ENCODE data around the gene SMCO3. TPM values are rescaled to one million over a fixed set of nuclear protein-coding genes. Genes with fewer than 3 reads are reported as not detected.

The SMCO3 gene
- total and polyA plus RNA-seq, 3 experiments from 2014 or later: not detected

DNA sequence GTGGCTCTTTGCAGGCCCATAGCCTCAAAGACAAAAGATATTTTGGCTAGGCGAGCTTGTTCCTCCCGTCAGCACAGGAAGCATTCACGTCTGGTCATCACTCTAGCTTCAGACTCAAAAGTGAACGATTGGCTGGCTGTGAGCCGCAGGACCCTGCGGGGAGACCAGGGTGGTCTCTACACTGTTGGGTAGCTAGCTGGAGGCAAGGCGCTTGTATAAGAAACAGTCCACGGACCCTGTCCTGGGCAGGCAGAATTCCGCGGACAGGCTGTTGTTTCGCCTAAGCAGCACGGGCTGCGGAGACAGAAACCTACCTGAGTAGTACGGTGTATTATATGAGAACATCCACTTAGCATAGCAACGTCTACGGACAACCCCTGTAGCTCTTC lies 40.3 kb downstream of the SMCO3 start:
- Histone ChIP-seq H3K9me3 (ENCODE audit: low read length) (no peaks in the 10 kb centered on the region), H3K27me3 (ENCODE audit: insufficient read depth, low read length, poor library complexity, severe bottlenecking) (no peaks in the 10 kb centered on the region), H3K27ac (ENCODE audit: low read depth, low read length) (peak overlapping the region; percentile 74), H3K36me3 (ENCODE audit: insufficient read depth, low read length) (no peaks in the 10 kb centered on the region), H3K4me1 (ENCODE audit: insufficient read depth, low read length) (peaks cover 37% of the 10 kb centered on the region), H3K4me3 (ENCODE audit: low read length) (peak overlapping the region; percentile 72)
- ChIA-PET POLR2A (interaction anchor here (0.6 to 7.3 kb wide), 8 partner anchors 16 to 378 kb away, joined by 3 to 128 read pairs (median 3); partner anchors contain the start of genes ARHGDIB, C12orf60 and WBP11), CTCF (interaction anchor here (1.0 to 4.8 kb wide), 7 partner anchors 8 to 408 kb away, joined by 3 to 28 read pairs (median 4); partner anchors contain the start of genes ATF7IP, C12orf60 and WBP11)
- H3K36me3 Mint-ChIP-seq: peaks cover 0 to 38% (median 2%) of the 10 kb centered on the region in 3 donors
- DNase-seq: peak in 1 of 5 donors; percentile 21
- H3K27ac Mint-ChIP-seq: peak overlapping the region; percentile 93 to 99 (median 96)
- H3K9me3 Mint-ChIP-seq: no peaks in the 10 kb centered on the region
- peaks cover 52 to 66% (median 56%) of the 10 kb centered on the region in 3 donors for H3K4me1 Mint-ChIP-seq
- H3K27me3 Mint-ChIP-seq: peaks cover 0 to 15% of the 10 kb centered on the region in 2 donors
- peak overlapping the region; percentile 95 to 100 (median 97) for H3K4me3 Mint-ChIP-seq

DNA sequence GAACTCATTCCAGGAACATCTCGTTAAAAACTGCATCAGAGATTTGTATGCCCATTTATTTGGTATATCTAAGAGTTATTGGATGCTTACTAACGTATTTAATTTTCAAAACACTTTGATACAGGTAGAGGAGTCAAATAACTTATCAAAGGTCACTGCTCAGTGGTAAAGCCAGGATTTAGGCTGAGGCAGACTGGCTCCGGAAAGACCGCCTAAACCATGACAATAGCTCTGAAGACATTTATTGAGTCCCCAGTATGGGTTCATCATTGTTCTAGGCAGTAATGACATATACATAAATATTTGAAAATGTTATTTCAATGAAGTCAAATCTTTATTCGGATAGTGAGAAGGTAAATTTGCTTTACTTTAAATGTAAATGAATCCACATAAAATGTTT lies 41.0 kb downstream of the SMCO3 start:
- DNase-seq: no peak
- Histone ChIP-seq H3K27me3 (ENCODE audit: insufficient read depth, low read length, poor library complexity, severe bottlenecking) (no peaks in the 10 kb centered on the region), H3K36me3 (ENCODE audit: insufficient read depth, low read length) (no peaks in the 10 kb centered on the region), H3K4me1 (ENCODE audit: insufficient read depth, low read length) (peaks cover 44% of the 10 kb centered on the region), H3K27ac (ENCODE audit: low read depth, low read length) (no peak overlapping the region), H3K9me3 (ENCODE audit: low read length) (no peaks in the 10 kb centered on the region), H3K4me3 (ENCODE audit: low read length) (no peak overlapping the region)
- Mint-ChIP-seq H3K36me3 (peaks cover under 1 to 40% (median 4%) of the 10 kb centered on the region in 3 donors), H3K9me3 (no peaks in the 10 kb centered on the region), H3K4me3 (peak overlapping the region; percentile 95 to 100 (median 97)), H3K27me3 (peaks cover 0 to 15% of the 10 kb centered on the region in 2 donors), H3K27ac (peak overlapping the region in 3 of 8 donors; percentile 24 to 96 (median 47)), H3K4me1 (peaks cover 56 to 73% (median 63%) of the 10 kb centered on the region in 3 donors)
- CTCF ChIA-PET: interaction anchor here (0.7 to 4.8 kb wide), 5 partner anchors 9 to 407 kb away, joined by 3 to 28 read pairs (median 4); partner anchors contain the start of genes ATF7IP, C12orf60 and WBP11
- POLR2A ChIA-PET: interaction anchor here (0.6 to 7.3 kb wide), 7 partner anchors 17 to 377 kb away, joined by 3 to 128 read pairs (median 5); partner anchors contain the start of genes C12orf60 and WBP11

GRCh38 chr12:14771651-14772137 lies 42.3 kb downstream of the SMCO3 start:
- Histone ChIP-seq H3K9me3 (ENCODE audit: low read length) (no peaks in the 10 kb centered on the region), H3K4me1 (ENCODE audit: insufficient read depth, low read length) (peaks cover 53% of the 10 kb centered on the region), H3K4me3 (ENCODE audit: low read length) (peak overlapping the region; percentile 95), H3K27me3 (ENCODE audit: insufficient read depth, low read length, poor library complexity, severe bottlenecking) (no peaks in the 10 kb centered on the region), H3K36me3 (ENCODE audit: insufficient read depth, low read length) (peaks cover 4% of the 10 kb centered on the region), H3K27ac (ENCODE audit: low read depth, low read length) (peak overlapping the region; percentile 99)
- H3K4me1 Mint-ChIP-seq: peaks cover 67 to 83% (median 73%) of the 10 kb centered on the region in 3 donors
- ChIA-PET CTCF (interaction anchor here (1.0 to 4.8 kb wide), 12 partner anchors 10 to 514 kb away, joined by 3 to 45 read pairs (median 6); partner anchors contain the start of genes ATF7IP, C12orf60 and WBP11), POLR2A (interaction anchor here (0.7 to 7.3 kb wide), 15 partner anchors 10 to 775 kb away, joined by 3 to 128 read pairs (median 4); partner anchors contain the start of genes ARHGDIB, ATF7IP, C12orf60 and WBP11)
- H3K36me3 Mint-ChIP-seq: peaks cover 9 to 53% (median 13%) of the 10 kb centered on the region in 3 donors
- peak; percentile 21 to 78 (median 71) for DNase-seq
- peaks cover 4 to 10% (median 8%) of the 10 kb centered on the region in 5 donors for H3K9me3 Mint-ChIP-seq
- peak overlapping the region; percentile 85 to 100 (median 100) for H3K27ac Mint-ChIP-seq
- peak overlapping the region; percentile 94 to 100 (median 98) for H3K4me3 Mint-ChIP-seq
- H3K27me3 Mint-ChIP-seq: peaks cover 0 to 15% of the 10 kb centered on the region in 2 donors

GRCh38 chr12:14770496-14771461 lies 43.2 kb downstream of the SMCO3 start:
- Mint-ChIP-seq H3K27ac (peak overlapping the region; percentile 99 to 100 (median 100)), H3K27me3 (peaks cover 0 to 15% of the 10 kb centered on the region in 2 donors), H3K4me1 (peaks cover 62 to 80% (median 69%) of the 10 kb centered on the region in 3 donors), H3K4me3 (peak overlapping the region; percentile 94 to 100 (median 98)), H3K9me3 (peaks cover 10 to 14% (median 11%) of the 10 kb centered on the region in 5 donors), H3K36me3 (peaks cover 15 to 60% (median 20%) of the 10 kb centered on the region in 3 donors)
- peak; percentile 78 to 96 (median 92) for DNase-seq
- Histone ChIP-seq H3K27ac (ENCODE audit: low read depth, low read length) (peak overlapping the region; percentile 99), H3K4me3 (ENCODE audit: low read length) (peak overlapping the region; percentile 95), H3K27me3 (ENCODE audit: insufficient read depth, low read length, poor library complexity, severe bottlenecking) (no peaks in the 10 kb centered on the region), H3K9me3 (ENCODE audit: low read length) (no peaks in the 10 kb centered on the region), H3K4me1 (ENCODE audit: insufficient read depth, low read length) (peaks cover 50% of the 10 kb centered on the region), H3K36me3 (ENCODE audit: insufficient read depth, low read length) (peaks cover 4% of the 10 kb centered on the region)
- ChIA-PET CTCF (interaction anchor here (0.7 to 3.2 kb wide), 27 partner anchors 11 to 513 kb away, joined by 3 to 45 read pairs (median 4); partner anchors contain the start of genes ARHGDIB, ATF7IP, C12orf60 and WBP11), POLR2A (interaction anchor here (0.7 to 7.3 kb wide), 23 partner anchors 11 to 776 kb away, joined by 3 to 128 read pairs (median 5); partner anchors contain the start of genes ARHGDIB, ATF7IP, C12orf60 and WBP11)

- Mint-ChIP-seq H3K27me3 (peaks cover 0 to 15% of the 10 kb centered on the region in 2 donors), H3K9me3 (peaks cover 14 to 20% (median 17%) of the 10 kb centered on the region in 5 donors), H3K27ac (peak overlapping the region; percentile 99 to 100 (median 100)), H3K4me1 (peaks cover 59 to 80% (median 68%) of the 10 kb centered on the region in 3 donors), H3K4me3 (peak overlapping the region; percentile 94 to 100 (median 98)), H3K36me3 (peaks cover 16 to 65% (median 28%) of the 10 kb centered on the region in 3 donors)
- peak overlapping the region; percentile 95 for H3K4me3 ChIP-seq (ENCODE audit: low read length)
- peaks cover 4% of the 10 kb centered on the region for H3K36me3 ChIP-seq (ENCODE audit: insufficient read depth, low read length)
- H3K27me3 ChIP-seq (ENCODE audit: insufficient read depth, low read length, poor library complexity, severe bottlenecking): no peaks in the 10 kb centered on the region
- H3K4me1 ChIP-seq (ENCODE audit: insufficient read depth, low read length): peaks cover 43% of the 10 kb centered on the region
- peak overlapping the region; percentile 99 for H3K27ac ChIP-seq (ENCODE audit: low read depth, low read length)
- DNase-seq: peak; percentile 85 to 91 (median 89)
- peaks cover 5% of the 10 kb centered on the region for H3K9me3 ChIP-seq (ENCODE audit: low read length)
- ChIA-PET POLR2A (interaction anchor here (1.0 to 7.3 kb wide), 15 partner anchors 12 to 532 kb away, joined by 3 to 128 read pairs (median 5); partner anchors contain the start of genes ARHGDIB, ATF7IP, C12orf60 and WBP11), CTCF (interaction anchor here (0.7 to 3.2 kb wide), 26 partner anchors 12 to 405 kb away, joined by 3 to 45 read pairs (median 4); partner anchors contain the start of genes ARHGDIB, ATF7IP, C12orf60 and WBP11)
Observed at GRCh38 chr12:14769969-14770495, 44.0 kb downstream of the SMCO3 start.

DNA sequence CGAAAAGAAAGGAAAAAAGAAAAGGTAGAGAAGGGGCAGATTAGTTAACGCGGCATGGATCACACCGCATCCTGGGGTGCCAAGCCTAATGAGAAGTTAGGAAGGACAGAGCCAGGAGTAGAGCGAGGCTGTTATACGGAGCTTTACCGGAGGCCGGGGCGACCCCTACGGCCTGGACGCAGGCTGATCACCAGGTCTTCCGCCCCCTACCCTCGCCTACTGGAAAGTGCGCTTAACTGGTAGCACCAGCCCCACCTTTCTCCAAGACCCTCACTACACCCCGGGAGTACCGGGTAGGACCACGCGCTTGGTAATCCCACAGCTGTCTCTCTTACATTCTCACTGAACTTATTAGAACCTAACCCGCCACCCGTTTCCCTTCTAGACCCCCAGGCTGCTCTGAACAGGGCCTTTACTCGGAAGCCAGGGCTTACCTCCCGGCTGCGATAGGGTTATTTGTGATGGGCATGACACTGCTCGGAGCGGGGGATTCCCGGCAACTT lies 44.5 kb downstream of the SMCO3 start:
- Histone ChIP-seq H3K9me3 (ENCODE audit: low read length) (peaks cover 5% of the 10 kb centered on the region), H3K27ac (ENCODE audit: low read depth, low read length) (peak overlapping the region; percentile 99), H3K4me3 (ENCODE audit: low read length) (peak overlapping the region; percentile 95), H3K4me1 (ENCODE audit: insufficient read depth, low read length) (peaks cover 43% of the 10 kb centered on the region), H3K27me3 (ENCODE audit: insufficient read depth, low read length, poor library complexity, severe bottlenecking) (no peaks in the 10 kb centered on the region), H3K36me3 (ENCODE audit: insufficient read depth, low read length) (peaks cover 4% of the 10 kb centered on the region)
- ChIA-PET CTCF (interaction anchor here (0.5 to 3.2 kb wide), 22 partner anchors 12 to 228 kb away, joined by 3 to 45 read pairs (median 4); partner anchors contain the start of genes ARHGDIB, C12orf60 and WBP11), POLR2A (interaction anchor here (0.7 to 7.3 kb wide), 11 partner anchors 12 to 531 kb away, joined by 3 to 128 read pairs (median 5); partner anchors contain the start of genes ATF7IP, C12orf60 and WBP11)
- Mint-ChIP-seq H3K4me3 (peak overlapping the region; percentile 94 to 100 (median 98)), H3K27ac (peak overlapping the region; percentile 99 to 100 (median 100)), H3K27me3 (peaks cover 0 to 15% of the 10 kb centered on the region in 2 donors), H3K9me3 (peaks cover 14 to 23% (median 18%) of the 10 kb centered on the region in 5 donors), H3K4me1 (peaks cover 56 to 79% (median 69%) of the 10 kb centered on the region in 3 donors), H3K36me3 (peaks cover 16 to 66% (median 32%) of the 10 kb centered on the region in 3 donors)
- no peak for DNase-seq
